Left ventricle myocardium superior (tissue), 1 donor: ENCODE measurements around the gene PMP22. TPM values are rescaled to one million over a fixed set of nuclear protein-coding genes. Genes with fewer than 3 reads are reported as not detected.

Source experiments
- ATAC-seq: fragments of 200-7000 bp; cut with Tn5 transposase; one replicate; pipeline ENCODE4 v1.9.1; 2020; ENCODE audit warnings: mild to moderate bottlenecking, moderate library complexity
- DNase-seq: peaks from one replicate; pipeline ENCODE4 v3.0.0-alpha.2; 2020
- intact Hi-C: fragments of 100-400 bp; cut with micrococcal nuclease; formaldehyde crosslinking; loops from one replicate; pipeline ENCODE4 v1.11.0; 2022
- total RNA-seq: library from RNA; stranded (reverse); fragmentation: NEBNext Ultra II Directional; extraction: Animal tissue kit (Norgen Biotek cat#: 25700); gene quantifications from one replicate; pipeline ENCODE4 v1.2.1, GENCODE V29; 2021
- donor health status: DM: no; HTN: yes; CAD: no; lungs with severe emphysema.

PMP22 gene
- total RNA-seq, 1 donor from 2014 or later, result 179 TPM

DNA sequence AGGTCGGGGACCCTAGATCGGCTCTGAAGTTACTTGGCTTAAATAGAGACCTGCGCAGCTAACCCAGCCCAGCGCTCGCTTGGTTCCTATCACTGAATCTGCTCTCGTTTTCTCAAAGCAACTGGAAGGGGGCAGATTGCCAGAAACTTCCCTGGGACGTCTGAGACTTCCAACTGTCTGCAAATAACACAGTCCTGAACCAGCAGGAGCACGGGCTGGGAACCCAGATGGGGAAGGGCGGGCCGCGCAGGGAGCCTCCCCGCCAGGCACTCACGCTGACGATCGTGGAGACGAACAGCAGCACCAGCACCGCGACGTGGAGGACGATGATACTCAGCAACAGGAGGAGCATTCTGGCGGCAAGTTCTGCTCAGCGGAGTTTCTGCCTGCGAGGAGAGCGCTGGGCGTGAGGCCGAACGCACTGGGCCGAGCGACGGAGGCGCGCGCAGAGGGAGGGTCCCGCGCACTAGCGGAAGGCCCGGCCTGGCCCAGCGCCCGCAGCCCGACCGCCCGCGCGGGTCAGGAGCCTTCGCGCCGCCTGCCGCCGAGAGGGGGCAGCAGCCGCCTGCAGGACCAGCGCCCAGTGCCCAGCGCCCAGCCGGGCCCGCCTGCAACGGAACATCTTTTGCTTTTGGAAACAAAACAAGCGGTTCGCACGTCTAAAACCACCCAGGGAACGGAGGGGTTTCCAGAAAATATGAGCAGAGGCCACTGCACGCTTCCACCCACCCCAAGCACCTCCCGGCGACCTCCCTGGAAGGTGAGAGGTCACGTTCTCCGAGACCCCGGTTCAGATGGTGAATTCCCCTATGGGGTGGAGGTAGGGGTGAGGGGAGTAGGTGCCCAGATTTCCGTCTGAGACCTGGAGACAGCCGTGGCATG is 4.5 kb downstream of the PMP22 start:
- ATAC-seq, result peak; percentile 64
- peak; percentile 96 for DNase-seq
- intact Hi-C loops, result loop anchor here (10.0 kb wide), 2 partner anchors 174 to 244 kb away; no protein-coding TSS in a partner anchor

DNA sequence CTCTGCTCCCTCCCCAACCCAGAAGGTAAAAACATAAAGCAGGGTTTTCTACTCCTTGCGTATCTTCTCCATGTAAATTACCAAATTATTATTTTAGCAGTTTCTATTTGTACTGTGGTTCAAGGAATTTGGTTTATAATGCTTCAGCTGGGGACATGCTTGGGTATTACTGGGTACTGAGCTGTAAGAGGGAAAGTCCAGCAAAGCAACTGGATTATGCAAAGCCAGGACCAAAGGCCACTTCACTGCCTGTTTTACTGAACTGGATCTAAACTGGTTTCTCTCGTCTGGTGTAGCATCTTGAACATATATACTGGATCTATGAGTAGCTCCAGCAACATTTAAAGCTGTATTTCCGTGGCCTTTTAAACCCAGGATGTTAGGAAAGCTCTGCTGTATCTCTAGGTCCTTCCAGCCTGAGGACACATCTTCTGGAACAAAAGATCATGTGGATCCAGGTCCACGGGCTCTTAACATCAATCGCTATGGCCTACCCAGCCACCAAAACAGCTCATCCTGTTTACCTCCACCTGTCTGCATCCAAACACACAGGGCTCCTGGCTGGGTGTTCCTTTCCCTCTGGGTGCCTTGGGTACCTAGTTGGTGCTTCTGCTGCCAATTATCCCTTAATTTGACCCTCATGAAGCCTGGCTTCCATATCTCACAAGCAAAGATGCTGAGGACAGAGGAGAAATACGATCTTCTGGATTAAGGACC is 7.2 kb downstream of the PMP22 start:
- ATAC-seq, result no peak
- DNase-seq, result no peak
- intact Hi-C loops, result no loop called here

DNA sequence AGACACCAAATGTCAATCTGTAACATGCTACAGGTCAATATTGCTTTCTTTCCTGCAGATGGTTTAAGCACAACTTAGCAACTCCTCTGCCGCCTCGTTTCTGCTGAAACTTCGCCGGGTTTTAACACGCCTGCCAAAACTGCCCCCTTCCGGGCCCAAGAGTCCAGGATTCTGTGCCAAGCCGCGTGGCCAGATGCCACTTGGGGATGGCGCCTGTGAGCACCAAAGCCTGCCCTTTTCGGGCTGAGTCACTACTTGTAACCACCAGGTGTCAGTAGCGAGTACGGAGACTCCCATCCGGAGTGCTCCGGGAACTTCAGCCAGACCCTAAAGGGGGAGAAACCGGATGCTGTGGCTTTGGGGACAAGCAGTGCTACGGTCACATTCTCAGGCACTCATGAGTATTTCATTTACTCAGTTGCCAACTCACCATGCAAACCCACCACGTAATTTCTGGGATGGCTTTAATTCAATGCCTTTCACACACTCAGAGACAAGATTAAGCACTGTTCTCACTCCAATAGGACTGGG is 7.8 kb downstream of the PMP22 start:
- intact Hi-C loops, result no loop called here
- ATAC-seq, result peak; percentile 50
- DNase-seq, result peak; percentile 90

DNA sequence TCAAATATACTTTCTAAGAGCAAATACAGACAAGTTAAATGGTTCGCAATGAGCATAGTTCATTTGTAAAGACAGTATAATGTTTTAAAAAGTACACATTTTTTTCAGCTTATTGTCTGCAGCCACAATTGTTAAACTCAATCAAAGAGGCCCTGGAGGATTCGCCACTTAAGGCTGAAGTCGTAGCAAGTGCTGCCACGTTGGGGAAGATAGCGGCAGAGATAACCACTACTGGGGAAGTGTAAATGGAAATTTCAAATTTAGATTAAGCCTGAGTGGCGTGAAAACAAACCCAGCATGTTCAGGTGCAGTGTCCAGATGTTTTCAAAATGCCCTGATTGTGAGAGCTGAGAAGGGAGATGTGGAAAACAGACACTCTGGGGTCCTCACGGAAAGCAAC is 8.4 kb downstream of the PMP22 start:
- ATAC-seq (no peak), DNase-seq (no peak)
- intact Hi-C loops, result no loop called here

DNA sequence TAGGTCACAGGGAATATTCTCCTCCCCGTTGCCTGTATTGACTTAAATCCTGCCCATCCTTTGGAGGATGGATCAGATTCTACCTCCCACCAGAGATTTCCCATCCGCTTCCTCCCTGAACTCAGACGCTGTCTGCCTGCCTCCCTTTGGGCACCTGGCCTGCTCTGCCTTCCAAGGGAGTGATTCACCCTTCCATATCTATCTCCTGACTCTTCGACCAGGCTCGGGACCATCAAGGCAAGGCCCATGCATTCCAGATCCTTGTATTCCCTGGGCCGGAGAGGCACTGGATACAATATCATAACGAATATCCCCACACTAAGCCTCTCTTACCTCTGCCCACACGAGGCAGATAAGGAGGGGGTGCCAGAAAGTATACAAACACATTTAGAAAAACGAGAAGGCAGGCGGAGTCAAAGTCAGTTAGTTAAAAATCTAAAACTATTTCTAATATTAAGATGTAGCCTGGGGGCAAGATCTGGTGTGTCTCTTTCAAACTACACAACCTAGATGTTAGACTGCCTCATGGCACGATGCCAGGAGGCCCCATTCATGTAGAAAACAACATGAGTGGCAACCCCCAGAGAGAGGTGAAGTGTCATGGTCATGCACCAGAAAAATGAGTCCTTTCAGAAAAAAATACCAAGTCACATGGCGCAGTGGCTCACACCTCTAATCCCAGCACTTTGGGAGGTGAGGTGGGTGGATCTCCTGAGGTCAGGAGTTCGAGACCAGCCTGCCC is 9.2 kb downstream of the PMP22 start:
- ATAC-seq, result peak; percentile 3
- intact Hi-C loops, result no loop called here
- no peak for DNase-seq

DNA sequence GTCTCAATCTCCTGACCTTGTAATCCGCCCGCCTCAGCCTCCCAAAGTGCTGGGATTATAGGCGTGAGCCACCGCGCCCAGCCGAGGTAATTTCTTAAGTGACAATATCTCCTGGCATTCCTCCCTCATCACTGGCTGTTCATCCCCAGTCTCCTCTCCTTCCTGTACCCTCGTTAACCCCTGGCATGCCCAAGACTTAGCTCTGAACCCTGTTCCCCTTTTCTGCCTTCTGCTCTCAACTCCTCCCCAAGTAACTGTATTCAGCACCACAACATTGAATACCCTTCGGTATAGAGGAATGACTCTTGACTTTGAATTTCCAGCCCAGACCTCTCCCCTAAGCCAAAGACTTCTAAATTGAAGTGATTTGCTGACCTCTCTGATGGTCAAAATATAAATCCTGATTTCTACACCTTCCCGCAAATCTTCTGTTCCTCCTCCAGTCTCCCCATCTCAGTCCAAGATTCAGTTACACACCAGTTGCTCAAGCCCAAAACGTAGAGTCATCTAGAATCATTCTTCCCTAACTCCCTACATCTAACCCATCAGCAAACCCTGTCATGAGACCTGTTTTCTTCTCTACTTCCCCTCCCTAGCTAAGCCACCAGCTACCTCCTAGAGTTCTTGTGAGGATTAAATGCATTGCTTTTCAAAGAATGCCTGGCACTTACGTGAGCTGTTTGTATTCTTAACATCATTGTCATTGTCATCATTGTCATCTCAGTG is 14.8 kb downstream of the PMP22 start:
- DNase-seq, result no peak
- no peak for ATAC-seq
- intact Hi-C loops, result no loop called here

DNA sequence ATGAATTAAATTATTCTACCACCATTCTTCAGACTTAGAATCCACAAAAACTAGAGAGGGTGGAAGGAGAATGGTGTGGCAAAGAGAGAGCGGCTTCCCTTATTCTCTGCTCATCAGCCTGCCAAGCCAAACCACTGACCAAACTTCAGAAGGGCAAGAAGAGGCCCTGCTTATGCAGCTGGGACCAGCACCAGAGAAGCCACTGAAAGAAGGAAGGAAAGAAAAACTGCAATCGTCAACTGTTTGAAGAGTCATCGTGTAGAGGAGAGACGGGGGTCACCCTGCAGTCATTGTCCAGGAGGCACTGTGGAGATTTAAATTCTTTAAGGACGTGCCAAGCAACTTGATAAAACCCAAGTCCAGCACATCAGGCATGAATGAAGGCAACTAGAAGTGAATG is 15.6 kb downstream of the PMP22 start:
- DNase-seq (no peak), ATAC-seq (peak; percentile 24)

DNA sequence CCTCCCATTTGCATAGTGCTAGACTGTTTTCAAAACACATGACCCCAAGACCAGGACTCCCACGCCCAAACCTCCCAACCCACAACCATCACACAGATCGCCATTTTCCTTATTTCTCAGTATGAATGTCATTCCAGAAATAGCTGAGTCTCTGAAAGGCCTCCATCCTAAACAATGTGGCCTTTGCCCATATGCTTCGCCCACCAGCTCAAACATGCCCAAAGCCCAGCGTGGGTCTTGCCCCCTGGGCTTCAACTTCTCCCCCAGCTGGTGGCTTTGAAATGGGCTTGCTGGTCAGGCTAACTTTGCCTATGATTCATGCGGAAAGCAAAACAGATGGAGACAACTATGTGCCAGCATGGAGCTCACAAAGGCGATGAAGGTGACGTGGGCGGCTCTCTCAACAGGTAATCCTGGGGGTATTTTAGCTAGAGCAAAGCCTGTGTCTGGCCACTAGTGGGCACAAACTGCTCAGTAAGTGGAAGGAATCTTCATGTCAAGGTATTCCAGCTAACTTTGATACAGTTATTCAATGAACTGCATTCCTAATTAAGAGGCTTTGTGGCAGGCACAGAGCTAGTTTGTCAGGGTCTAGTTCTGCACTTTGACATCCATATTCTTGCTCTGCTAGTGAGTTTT is 17.1 kb downstream of the PMP22 start:
- intact Hi-C loops, result no loop called here
- DNase-seq (no peak), ATAC-seq (no peak)

More for the DNA sequence above, 15.6 kb downstream of the PMP22 start:
- intact Hi-C loops, result no loop called here

DNA sequence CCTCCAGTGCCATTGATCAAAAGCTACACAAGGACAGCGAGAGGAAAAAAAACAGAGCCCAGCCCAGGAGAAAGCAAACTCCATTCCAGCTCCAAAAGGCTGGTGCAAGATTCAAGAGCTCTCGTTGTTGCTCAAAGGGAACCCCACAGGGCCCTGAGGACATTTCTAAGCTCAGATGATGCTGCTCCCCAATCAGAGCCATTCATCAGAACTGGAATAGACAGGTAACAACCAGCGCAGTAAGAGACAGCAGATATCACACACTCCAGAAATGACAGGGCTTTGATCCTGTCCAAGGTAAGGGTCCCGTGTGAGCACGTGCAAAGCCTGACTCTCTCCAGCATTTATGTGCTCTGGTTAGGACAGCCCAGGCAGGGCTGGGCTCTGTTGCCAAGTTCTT is 20.1 kb downstream of the PMP22 start:
- ATAC-seq (no peak), DNase-seq (no peak)
- intact Hi-C loops, result no loop called here

DNA sequence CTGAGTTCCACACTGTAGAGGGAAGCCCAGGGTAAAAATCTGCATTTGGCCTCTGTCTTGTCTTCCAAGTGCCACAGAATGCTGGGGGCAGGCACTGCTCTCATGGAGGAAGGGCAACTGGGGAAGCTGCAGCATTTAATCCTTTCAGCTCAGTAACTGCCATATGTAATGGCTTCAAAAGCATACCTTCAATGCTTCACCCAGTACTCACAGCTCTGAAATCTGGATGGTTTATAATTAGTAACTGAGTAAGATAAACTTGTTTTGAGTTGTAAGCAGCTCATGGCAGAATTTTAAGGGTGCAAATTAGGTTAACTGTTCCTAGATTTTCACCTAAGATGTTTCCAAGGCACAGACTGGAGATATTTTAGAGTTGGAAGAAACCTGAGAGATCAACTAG is 24.5 kb downstream of the PMP22 start:
- intact Hi-C loops, result no loop called here
- no peak for DNase-seq
- peak; percentile 46 for ATAC-seq

DNA sequence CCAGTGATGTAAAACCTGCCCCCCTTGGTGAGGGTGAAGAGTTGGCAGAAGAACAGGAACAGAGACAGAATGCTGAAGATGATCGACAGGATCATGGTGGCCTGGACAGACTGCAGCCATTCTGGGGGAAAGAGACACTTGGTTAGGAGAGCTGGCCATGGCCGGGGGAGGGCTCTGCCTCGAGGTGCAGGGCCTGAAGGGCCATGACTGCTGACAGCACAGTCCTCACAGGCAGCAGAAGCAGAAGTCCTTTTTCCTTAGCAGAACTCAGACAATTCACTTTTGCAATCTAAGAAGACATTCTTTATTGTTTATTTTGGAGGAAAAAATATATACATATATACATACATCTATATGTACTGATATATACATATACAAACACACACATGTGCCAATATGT is 25.6 kb downstream of the PMP22 start:
- peak; percentile 21 for ATAC-seq
- intact Hi-C loops, result no loop called here
- no peak for DNase-seq

DNA sequence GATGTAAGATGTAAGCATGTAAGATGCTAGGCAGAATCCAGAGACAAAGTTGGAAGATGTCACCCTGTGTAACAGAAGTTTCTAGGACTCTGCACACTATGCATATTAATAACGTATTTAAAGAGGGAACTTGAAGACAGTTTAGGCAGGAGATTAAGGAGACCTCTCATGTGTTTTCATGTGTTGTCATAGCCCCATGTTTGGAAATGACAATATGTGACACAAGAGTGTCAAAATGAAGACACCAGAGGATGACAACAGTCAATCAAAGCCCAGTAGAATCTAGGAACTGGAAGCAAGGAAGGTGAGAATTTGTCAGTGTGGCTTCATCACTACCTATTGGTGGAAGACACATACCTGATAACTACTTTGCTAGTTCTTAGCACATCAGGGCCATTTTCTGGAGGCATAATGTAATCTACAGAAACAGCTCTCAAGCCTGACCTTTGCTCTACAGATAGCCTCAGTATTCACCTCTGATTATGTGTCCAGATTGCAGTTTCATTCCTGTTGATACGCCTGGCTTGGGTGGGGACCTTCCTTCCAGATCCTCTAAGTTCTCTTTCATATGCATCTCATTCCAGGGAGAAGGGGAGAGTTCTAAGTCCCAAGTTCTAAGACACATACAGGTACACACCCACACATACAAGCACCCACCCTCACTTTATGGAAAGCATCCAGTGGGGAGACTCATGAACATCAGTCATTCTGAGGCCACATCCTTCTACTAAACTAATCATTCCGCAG is 26.3 kb downstream of the PMP22 start:
- DNase-seq (no peak), ATAC-seq (no peak)
- intact Hi-C loops, result no loop called here

DNA sequence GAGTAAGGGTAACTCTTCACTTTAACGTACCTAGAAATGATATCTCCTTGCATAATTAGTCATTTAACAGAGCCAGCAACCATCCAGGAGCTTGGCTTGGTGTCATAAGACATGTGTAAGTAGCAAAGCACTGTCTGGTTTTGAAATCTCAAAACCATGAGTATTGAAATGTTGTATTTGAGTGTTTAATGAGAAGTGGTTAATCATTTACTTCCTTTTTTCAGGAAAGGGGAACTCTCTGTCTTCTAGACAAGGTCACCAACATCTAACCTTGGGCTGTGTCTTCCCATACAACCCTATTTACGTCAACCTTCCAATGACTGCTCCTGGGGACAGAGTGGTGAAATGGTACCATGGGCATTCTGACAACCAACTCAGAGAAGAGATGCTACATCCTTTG is 27.1 kb downstream of the PMP22 start:
- DNase-seq (no peak), ATAC-seq (no peak)
- intact Hi-C loops, result no loop called here

DNA sequence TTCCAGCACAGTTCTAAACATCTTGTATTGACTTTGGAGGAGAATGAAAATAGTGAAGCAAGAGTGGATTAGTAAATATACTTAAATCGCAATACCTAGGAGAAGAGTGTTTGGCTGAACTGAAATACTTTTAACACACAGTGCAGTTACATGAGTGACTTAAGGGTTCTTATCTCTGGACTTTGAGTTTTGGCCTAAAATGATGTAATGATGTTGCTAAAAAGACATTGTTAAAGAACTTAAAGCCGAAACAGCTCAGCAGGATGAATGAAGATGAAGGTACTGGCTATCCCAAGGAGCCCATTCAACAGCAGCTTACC is 28.1 kb downstream of the PMP22 start:
- DNase-seq, result no peak
- intact Hi-C loops, result no loop called here
- ATAC-seq, result no peak

DNA sequence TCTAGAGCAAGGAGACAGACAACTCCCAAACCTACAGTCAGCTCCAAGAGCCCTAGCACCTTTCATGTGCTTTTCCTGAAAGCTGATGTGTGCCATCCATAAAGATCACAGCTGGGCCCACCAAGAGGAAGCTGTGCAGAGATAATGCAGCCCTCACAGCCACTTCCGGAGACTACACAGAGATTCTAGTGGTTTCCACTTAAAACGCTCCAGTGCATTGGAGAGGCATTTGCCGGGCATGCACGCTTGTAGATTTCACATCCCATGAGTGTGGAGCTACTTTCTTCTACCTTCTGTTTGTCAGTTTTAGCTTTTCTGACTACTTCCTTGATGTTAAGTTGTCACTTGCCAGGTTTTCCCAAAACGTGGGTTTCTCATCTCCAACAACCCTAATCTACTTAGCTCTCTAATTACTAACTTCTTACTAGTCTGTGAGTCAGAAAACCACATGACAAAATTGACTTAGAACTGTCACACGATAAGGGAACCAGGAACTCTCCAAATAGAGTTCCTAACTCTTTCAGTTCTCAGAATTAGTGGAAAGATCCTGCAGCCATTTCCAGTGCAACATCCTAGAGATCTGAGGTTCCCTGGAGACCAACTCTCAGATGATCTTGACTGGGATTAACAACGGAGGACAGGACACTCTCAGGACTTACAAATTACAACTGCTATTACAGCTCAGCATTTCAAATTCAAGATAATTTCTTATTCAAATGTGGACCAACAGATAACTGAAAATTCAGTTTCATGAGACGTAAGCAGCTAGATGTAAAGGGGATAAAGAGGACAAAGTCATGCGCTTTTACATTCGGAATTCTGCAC is 28.6 kb downstream of the PMP22 start:
- ATAC-seq (no peak), DNase-seq (no peak)
- intact Hi-C loops, result no loop called here

DNA sequence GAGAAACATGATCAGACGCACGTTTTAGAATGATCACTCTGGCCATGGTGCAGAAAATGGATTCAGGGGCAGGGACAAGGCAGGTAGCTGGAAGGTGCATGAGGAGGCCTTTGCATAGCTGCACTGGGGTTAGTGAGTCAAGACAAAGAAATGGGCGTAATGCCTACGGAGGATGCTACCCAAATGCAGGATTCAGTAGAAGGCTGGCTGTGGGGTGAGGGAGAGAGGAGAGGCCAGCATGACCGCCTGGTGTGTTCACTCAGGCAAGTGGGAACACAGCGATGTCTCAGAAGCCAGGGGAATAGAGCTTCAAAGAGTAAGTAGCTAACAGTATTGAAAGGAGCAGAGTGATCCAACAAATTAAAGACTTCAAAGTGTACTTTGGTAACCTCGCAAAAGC is 31.2 kb downstream of the PMP22 start:
- intact Hi-C loops, result no loop called here
- ATAC-seq (no peak), DNase-seq (no peak)
